Measurements from ENCODE around the gene PRDM8.
"Not testable (repeated sequence)": the region's sequence is repeated elsewhere in the genome, so short reads cannot be mapped to it uniquely, and the experiment has no call there.

PRDM8 gene
- 14.6 to 24.1 reads per million in 2 experiments for total RNA-seq

DNA sequence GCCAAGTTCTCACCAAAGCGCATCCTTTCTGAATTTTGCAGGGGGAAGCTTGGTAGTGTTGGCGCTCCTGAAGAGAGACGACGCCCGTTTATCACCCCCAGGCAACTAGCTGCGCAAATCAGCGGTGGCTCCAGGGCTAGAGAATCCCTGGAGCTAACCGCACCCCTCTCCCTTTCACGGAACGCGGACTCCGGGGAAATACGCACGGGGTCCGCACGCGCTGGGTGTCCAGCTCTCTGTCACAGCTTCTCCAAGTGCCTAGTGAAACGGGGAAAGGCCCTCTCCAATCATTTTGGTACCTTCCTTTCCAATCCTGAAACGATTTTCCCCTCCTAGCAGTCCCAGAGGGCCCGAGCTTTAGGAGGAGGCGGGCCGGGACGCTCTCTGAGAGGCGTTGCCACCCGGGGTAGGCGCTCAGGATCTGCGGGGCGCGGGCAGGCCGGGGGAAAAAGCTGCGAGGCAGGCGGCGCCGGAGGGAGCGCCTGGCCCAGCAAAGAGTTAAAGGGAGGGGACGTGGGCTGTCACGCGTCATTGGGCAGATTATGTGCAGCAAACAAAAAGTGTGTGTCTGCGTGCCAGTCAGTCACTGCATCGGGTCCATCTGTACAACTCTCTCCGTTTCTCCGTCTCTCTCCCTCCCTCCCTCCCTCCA, at the start of gene PRDM8:
TSS of gene PRDM8 (plus strand) at position 582 of the 652 bp plus-strand sequence. CDS start 2,578 bp downstream, outside the sequence.
- peak; percentile 34 for DNase-seq (ENCODE audit: low read depth)

- DNase-seq (ENCODE audit: low read depth) = no peak
Observed at GRCh38 chr4:80150387-80151180, 46.7 kb upstream of the PRDM8 start.

DNA sequence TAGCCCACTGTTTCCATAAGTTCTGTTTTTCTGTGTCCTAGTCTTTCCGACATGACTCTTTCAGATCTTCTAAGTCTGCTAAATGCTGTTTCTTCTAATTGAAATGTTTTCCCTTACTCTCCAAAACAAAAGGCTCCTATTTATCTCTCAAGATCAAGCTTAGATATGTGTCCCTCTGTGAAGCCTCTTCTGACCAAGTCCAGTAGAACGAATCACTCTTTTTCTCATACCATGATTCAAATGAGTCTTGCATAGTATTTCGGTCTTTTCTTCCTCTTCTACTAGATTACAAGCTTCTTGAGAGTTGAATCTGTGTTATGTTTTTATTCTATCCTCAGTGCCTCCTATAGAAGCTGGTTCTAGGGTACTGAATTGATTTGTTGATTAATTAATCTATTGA, 45.3 kb upstream of the PRDM8 start:
- no peak for DNase-seq (ENCODE audit: low read depth)

DNA sequence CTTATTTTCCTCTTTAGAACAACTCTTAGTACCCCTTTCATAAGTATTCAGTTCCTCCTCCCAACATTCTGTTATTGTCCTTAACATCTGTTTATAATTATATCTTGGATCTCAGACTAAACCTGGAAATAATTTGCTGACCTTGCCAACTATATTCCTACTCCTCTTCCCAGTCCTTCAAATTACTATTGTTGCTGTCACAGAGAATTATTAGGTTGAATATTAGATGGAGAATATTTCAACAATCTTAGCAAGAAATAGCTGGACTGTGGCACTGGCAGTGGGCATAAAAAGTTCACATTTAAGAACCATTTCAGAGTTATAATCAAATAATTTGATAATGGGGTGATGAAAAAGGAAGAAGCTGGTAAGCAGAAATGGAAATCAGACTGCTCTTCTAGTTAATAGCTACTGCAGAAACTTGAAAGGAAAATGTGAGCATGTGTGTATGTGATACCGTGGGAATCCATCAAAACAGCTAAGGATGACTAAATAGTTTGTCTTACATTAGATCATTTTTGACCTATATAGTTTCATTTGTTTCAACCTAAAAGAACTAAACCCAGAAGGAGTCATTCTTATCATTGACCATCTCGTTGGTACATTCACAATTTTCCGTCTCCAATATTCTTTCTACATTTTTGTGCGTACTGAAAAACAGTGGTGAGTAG, 43.3 kb upstream of the PRDM8 start:
- no peak for DNase-seq (ENCODE audit: low read depth)

DNA sequence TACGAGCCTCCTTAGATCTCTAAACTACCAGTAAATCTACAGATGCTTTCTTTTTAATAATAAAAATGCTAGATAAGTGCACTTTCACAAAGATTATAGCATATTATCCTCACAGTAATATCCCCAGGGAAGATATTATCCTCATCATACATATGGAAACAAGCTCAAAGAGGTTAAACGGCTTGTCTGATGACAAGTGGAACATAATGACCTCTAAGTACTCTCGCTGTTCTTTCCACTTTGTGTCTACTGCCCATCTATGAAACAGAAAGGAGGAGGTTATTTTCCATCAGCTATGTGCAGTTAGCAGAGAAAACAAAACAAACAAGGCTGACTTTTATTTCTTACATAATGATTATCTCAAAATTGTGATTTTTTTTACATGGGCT, 42.8 kb upstream of the PRDM8 start:
- DNase-seq (ENCODE audit: low read depth) = no peak

DNA sequence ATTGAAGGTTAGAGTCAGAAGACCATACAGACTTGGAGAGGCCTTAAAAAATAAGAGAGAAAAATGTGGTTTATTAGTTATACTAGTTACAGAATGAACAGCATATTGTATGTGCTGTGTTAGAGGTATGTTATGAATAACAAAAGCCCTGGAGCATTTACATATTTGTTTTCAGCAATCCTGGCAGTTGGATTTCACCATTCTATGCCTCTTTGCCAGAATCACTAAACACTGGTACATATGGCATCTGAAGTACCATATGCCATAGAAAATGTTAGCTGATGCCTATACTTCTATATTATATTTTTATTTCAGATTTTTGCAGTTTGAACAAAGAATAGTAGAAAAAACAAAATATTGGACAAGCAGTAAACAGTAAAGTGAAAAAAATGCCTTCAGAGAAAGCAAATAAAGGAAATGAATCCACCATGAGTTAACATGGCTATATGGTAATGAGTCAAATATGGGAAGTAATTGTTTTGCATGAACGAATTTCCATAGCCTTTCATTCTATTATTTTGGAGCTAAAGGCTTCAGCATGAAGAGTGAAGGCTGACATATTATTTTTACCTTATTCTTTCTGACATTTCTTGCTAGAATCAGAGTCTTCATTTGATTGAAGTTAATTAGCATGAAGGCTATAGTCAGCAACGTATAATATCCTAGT, 41.9 kb upstream of the PRDM8 start:
- no peak for DNase-seq (ENCODE audit: low read depth)

GRCh38 chr4:80156410-80156809, 40.9 kb upstream of the PRDM8 start:
- DNase-seq (ENCODE audit: low read depth) = no peak

DNA sequence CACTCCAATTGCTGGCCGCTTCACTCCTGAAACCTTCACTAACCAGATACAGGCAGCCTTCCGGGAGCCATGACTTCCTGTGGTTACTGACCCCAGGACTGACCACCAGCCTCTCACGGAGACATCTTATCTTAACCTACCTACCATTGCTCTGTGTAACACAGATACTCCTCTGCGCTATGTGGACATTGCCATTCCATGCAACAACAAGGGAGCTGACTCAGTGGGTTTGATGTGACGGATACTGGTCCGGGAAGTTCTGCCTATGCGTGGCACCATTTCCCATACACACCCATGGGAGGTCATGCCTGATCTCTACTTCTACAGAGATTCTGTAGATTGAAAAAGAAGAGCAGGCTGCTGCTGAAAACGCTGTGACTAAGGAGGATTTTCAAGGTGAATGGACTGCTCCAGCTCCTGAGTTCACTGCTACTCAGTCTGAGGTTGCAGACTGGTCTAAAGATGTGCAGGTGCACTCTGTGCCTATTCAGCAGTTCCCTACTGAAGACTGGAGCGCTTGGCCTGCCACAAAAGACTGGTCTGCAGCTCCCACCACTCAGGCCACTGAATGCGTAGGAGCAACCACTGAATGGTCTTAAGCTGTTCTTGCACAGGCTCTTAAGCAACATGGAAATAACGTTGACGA, 35.8 kb upstream of the PRDM8 start:
- no peak for DNase-seq (ENCODE audit: low read depth)

DNA sequence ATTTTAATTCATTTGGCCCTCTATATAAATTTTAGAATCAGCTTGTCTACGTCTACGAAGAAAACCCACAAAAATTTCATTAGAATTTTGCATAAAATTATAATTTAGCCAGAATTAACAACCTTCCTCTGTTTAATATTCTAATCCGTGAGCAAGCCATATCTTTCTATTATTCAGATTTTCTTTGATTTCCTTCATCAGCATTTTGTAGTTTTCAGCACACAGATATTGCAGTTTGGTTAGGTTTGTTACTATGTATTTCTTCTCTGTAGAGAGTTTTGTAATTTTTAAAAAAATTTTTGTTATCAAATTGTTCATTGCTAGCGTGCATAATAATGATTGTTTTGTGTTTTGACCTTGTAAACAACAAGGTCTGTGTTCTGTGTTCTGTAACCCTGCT, 34.9 kb upstream of the PRDM8 start:
- DNase-seq (ENCODE audit: low read depth) = no peak

GRCh38 chr4:80165855-80166254, 31.4 kb upstream of the PRDM8 start:
- DNase-seq (ENCODE audit: low read depth) = no peak

GRCh38 chr4:80171251-80171650, 26.1 kb upstream of the PRDM8 start:
- DNase-seq (ENCODE audit: low read depth) = no peak

DNA sequence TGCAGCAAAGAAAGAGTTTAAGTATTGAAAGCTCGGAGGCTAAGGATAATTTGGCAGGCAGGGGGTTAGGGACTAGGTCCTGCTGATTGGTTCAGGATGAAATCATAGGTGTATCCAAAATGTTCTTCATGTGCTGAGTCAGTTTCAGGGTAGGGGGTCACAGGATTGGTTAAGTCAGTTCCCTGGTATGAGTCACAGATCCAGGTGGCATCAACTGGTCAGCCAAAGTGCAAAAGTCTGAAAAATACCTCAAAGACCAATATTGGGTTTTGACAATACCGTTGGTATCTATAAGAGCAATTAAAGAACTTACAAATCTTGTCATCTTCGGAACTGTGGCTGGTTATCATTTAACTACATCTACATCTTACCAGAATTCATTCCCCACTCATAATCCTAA, 25.6 kb upstream of the PRDM8 start:
- DNase-seq (ENCODE audit: low read depth) = no peak

- DNase-seq (ENCODE audit: low read depth) = no peak
Observed at GRCh38 chr4:80172203-80172602, 25.1 kb upstream of the PRDM8 start.

GRCh38 chr4:80173401-80173800, 23.9 kb upstream of the PRDM8 start:
- DNase-seq (ENCODE audit: low read depth) = peak; percentile 40

DNA sequence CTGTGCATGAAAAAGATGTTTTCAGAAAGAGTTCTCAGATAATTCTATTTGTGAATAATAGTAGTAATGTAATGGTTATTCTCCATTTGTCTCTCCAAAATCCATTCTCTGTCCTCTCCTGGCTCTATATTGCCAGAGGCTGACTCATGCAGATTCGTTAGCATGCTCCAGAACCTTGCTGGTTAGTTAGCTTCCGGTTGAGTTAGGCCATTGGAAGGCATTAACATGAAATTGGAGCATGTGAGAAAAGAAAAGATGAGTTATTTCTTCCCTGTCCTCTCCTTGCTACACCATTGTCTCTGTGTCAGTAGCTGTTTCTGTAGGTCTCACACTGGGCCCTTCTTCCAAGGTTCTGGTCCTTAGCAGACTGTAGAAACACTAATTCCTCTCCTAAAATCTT, 23.5 kb upstream of the PRDM8 start:
- no peak for DNase-seq (ENCODE audit: low read depth)

DNA sequence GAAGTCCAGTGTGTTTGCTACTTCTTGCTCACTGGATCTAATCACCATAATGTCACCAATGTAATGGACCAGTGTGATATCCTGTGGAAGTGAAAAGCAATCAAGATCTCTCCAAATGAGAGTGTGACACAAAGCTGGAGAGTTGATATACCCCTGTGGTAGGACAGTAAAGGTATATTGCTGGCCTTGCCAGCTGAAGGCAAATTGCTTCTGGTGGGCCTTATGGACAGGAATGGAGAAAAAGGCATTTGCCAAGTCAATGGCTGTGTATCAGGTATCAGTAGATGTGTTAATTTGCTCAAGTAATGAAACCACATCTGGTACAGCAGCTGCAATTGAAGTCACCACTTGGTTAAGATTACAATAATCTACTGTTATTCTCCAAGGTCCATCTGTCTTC, 19.5 kb upstream of the PRDM8 start:
- not testable (repeated sequence) for DNase-seq (ENCODE audit: low read depth)

GRCh38 chr4:80178964-80179363, 18.3 kb upstream of the PRDM8 start:
- DNase-seq (ENCODE audit: low read depth) = no peak

- DNase-seq (ENCODE audit: low read depth) = no peak
Observed at GRCh38 chr4:80179637-80180161, 17.6 kb upstream of the PRDM8 start.

DNA sequence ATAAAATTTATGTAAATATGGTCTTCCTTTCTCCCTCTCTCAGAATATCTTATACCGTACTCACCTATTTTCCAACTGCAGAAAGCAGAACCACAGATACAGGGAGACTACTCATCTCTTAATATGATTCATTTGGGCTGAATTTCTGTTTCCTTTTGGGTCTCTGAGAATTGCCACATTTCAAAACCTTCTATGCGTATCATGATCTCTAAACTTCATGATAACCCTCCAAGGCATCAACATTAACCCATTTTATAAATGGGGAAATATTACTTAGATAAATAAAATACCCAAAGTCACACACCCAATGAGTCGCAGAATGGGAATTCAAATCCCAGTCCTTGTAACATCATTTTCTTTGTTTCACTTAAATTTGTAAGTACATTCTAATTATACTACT, 16.6 kb upstream of the PRDM8 start:
- DNase-seq (ENCODE audit: low read depth) = no peak

DNA sequence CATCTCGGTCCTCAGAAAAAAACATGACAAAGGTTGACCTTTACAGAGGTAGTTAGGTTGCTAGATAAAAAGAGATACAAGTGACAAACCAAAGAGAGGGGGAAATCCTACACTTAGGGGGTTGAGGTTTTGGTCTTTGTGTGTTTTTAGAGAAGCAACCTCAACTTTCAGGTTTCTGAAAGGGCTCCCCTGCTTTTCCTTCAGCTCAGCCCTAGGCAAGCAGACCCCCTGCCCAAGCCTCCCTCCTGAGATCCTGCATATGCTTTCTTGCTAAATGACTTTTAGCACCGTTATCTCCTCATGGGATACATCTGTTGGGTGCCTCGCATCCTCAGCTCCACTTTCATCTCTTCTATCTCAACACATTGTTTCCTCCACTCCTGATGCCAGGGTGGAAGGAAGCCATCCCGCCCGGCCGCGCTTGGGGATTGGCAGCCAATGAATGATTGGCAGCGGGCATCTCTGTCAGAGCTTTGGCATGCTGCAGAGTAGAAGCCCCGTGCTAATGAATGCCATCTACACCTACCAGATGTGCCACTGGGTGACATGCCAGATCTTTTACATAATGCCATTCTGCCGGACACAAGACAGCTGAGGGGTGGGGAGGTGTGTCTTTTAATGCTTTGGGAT, 15.0 kb upstream of the PRDM8 start:
- DNase-seq (ENCODE audit: low read depth) = no peak
